H9 (cell line): ENCODE data around the gene DPP6. TPM values are rescaled to one million over a fixed set of nuclear protein-coding genes. Genes with fewer than 3 reads are reported as not detected.

ENCODE experiments used
- DNase-seq: peaks from one replicate; pipeline ENCODE4 v3.0.0-alpha.2; 2017
- H2AFZ ChIP-seq: one replicate; pipeline ENCODE4 v1.6.1; 2013; ENCODE audit warnings: mild to moderate bottlenecking, low read length, control low read depth, moderate library complexity
- H2AK5ac ChIP-seq: 2 replicates; pipeline ENCODE4 v1.6.1; 2013; ENCODE audit warnings: low read length, control low read depth, mixed read lengths; ENCODE audit not compliant: insufficient read length
- H2BK120ac ChIP-seq: one replicate; pipeline ENCODE4 v1.6.1; 2013; ENCODE audit warnings: low read depth, mild to moderate bottlenecking, low read length, control low read depth, inconsistent platforms; ENCODE audit not compliant: poor library complexity, severe bottlenecking
- H2BK12ac ChIP-seq: 2 replicates; pipeline ENCODE4 v1.6.1; 2013; ENCODE audit warnings: low read length, control low read depth, mixed read lengths, low read depth; ENCODE audit not compliant: insufficient read length
- H2BK15ac ChIP-seq: 2 replicates; pipeline ENCODE4 v1.6.1; 2013; ENCODE audit warnings: low read depth, low read length, control low read depth
- H2BK20ac ChIP-seq: one replicate; pipeline ENCODE4 v1.6.1; 2013; ENCODE audit warnings: low read depth, mild to moderate bottlenecking, low read length, control low read depth, inconsistent platforms; ENCODE audit not compliant: poor library complexity, severe bottlenecking
- H2BK5ac ChIP-seq: 2 replicates; pipeline ENCODE4 v1.6.1; 2013; ENCODE audit warnings: low read length, control low read depth, mixed read lengths; ENCODE audit not compliant: insufficient read length
- H3K14ac ChIP-seq: 2 replicates; pipeline ENCODE4 v1.6.1; 2013; ENCODE audit warnings: low read length, control low read depth; ENCODE audit not compliant: insufficient read depth
- H3K18ac ChIP-seq: 2 replicates; pipeline ENCODE4 v1.6.1; 2013; ENCODE audit warnings: low read depth, mild to moderate bottlenecking, mixed read lengths, low read length, control low read depth; ENCODE audit not compliant: insufficient read length
- H3K23ac ChIP-seq: 2 replicates; pipeline ENCODE4 v1.6.1; 2013; ENCODE audit warnings: low read length, control low read depth, mixed read lengths, low read depth; ENCODE audit not compliant: insufficient read length
- H3K23me2 ChIP-seq: 2 replicates; pipeline ENCODE4 v1.6.1; 2013; ENCODE audit warnings: low read depth, mild to moderate bottlenecking, mixed read lengths, low read length, control low read depth; ENCODE audit not compliant: insufficient read length, poor library complexity, severe bottlenecking
- H3K27ac ChIP-seq: 2 replicates; pipeline ENCODE4 v1.5.1; 2013; ENCODE audit warnings: low read length, control low read depth, mixed read lengths, low read depth; ENCODE audit not compliant: insufficient read length
- H3K27me3 ChIP-seq: 2 replicates; pipeline ENCODE4 v1.6.1; 2013; ENCODE audit warnings: low read length, control low read depth, inconsistent platforms; ENCODE audit not compliant: insufficient read depth
- H3K4ac ChIP-seq: 2 replicates; pipeline ENCODE4 v1.6.1; 2013; ENCODE audit warnings: low read depth, mild to moderate bottlenecking, control low read depth, inconsistent platforms, low read length, moderate library complexity
- H3K4me1 ChIP-seq: 2 replicates; pipeline ENCODE4 v1.6.1; 2013; ENCODE audit warnings: low read length, control low read depth, inconsistent platforms; ENCODE audit not compliant: insufficient read depth
- H3K4me2 ChIP-seq: 2 replicates; pipeline ENCODE4 v1.6.1; 2013; ENCODE audit warnings: low read length, control low read depth, mixed read lengths; ENCODE audit not compliant: insufficient read length, insufficient read depth
- H3K56ac ChIP-seq: 2 replicates; pipeline ENCODE4 v1.6.1; 2013; ENCODE audit warnings: low read depth, mild to moderate bottlenecking, mixed read lengths, low read length, control low read depth; ENCODE audit not compliant: insufficient read length
- H3K79me1 ChIP-seq: 2 replicates; pipeline ENCODE4 v1.6.1; 2013; ENCODE audit warnings: low read depth, mild to moderate bottlenecking, moderate library complexity, low read length, control low read depth, inconsistent platforms; ENCODE audit not compliant: insufficient read depth, poor library complexity, severe bottlenecking
- H3K79me2 ChIP-seq: 2 replicates; pipeline ENCODE4 v1.6.1; 2013; ENCODE audit warnings: low read length, control low read depth, inconsistent platforms; ENCODE audit not compliant: insufficient read depth
- H3K9ac ChIP-seq: 2 replicates; pipeline ENCODE4 v1.6.1; 2013; ENCODE audit warnings: low read length, control low read depth, mixed read lengths; ENCODE audit not compliant: insufficient read length; ENCODE audit errors: extremely low read depth
- H3K9me3 ChIP-seq: one replicate; pipeline ENCODE4 v1.6.1; 2013; ENCODE audit warnings: low read depth, low read length, inconsistent platforms; ENCODE audit not compliant: control insufficient read depth
- H3T11ph ChIP-seq: one replicate; pipeline ENCODE4 v1.6.1; 2013; ENCODE audit warnings: mild to moderate bottlenecking, low read length, control low read depth, inconsistent platforms
- H4K20me1 ChIP-seq: one replicate; pipeline ENCODE4 v1.6.1; 2013; ENCODE audit not compliant: control insufficient read depth, insufficient read length, insufficient read depth
- H4K5ac ChIP-seq: 2 replicates; pipeline ENCODE4 v1.6.1; 2013; ENCODE audit warnings: low read depth, mild to moderate bottlenecking, mixed read lengths, low read length, control low read depth; ENCODE audit not compliant: insufficient read length
- H4K8ac ChIP-seq: replicated peaks from 2 replicates; pipeline ENCODE4 v1.6.1; 2013; ENCODE audit warnings: low read length, control low read depth, mixed read lengths, low read depth; ENCODE audit not compliant: insufficient read length
- H4K91ac ChIP-seq: 2 replicates; pipeline ENCODE4 v1.6.1; 2013; ENCODE audit warnings: low read depth, mild to moderate bottlenecking, moderate library complexity, mixed read lengths, low read length, control low read depth; ENCODE audit not compliant: insufficient read length
- H3K27ac Mint-ChIP-seq, 3 experiments: 2 replicates in 2 of 3; 3 replicates in 1 of 3; pipeline ENCODE4 v1.8.0; 2020 to 2021; ENCODE audit warnings: mixed read lengths in 3 of 3, mild to moderate bottlenecking in 1 of 3, moderate library complexity in 1 of 3
- H3K27me3 Mint-ChIP-seq: 2 replicates; pipeline ENCODE4 v1.8.0; 2021; ENCODE audit warnings: low read depth, mild to moderate bottlenecking, moderate library complexity, mixed read lengths
- H3K36me3 Mint-ChIP-seq, 3 experiments: 2 replicates in 2 of 3; 3 replicates in 1 of 3; pipeline ENCODE4 v1.8.0; 2020 to 2021; ENCODE audit warnings: low read depth in 3 of 3, mixed read lengths in 3 of 3; ENCODE audit not compliant: insufficient read depth in 1 of 3
- H3K4me1 Mint-ChIP-seq, 2 experiments: 2 replicates each; pipeline ENCODE4 v1.8.0; 2020; ENCODE audit warnings: mixed read lengths in 2 of 2
- H3K4me3 Mint-ChIP-seq, 2 experiments: 2 replicates in 1 of 2; 3 replicates in 1 of 2; pipeline ENCODE4 v1.8.0; 2020 to 2021; ENCODE audit warnings: mild to moderate bottlenecking in 2 of 2, mixed read lengths in 2 of 2, moderate library complexity in 1 of 2
- H3K9me3 Mint-ChIP-seq, 2 experiments: 2 replicates in 1 of 2; 3 replicates in 1 of 2; pipeline ENCODE4 v1.8.0; 2020; ENCODE audit warnings: mild to moderate bottlenecking in 2 of 2, mixed read lengths in 2 of 2, moderate library complexity in 1 of 2
- WGBS: extraction: QIAGEN DNeasy Blood & Tissue Kit; methylation state at CpG from one replicate; pipeline ENCODE4 v1.1.7; 2013; ENCODE audit warnings: missing lambda C conversion rate, low lambda C conversion rate, mixed read lengths; ENCODE audit not compliant: insufficient read length; ENCODE audit errors: extremely low coverage; 5-methylcytosine and 5-hydroxymethylcytosine counted together
- total RNA-seq: library from RNA; stranded (reverse); gene quantifications from 2 replicates; pipeline ENCODE4 v1.2.1, GENCODE V29; 2021
- TF ChIP-seq, protein P1 (sequence below): fragments of 200-600 bp; sonication (generic); conservative IDR thresholded peaks from 3 replicates; pipeline ENCODE4 v1.8.0; 2021; ENCODE audit warnings: antibody characterized with exemption, mild to moderate bottlenecking

Gene DPP6
- total RNA-seq, 1 experiment from 2014 or later, result 4.5 TPM

DNA sequence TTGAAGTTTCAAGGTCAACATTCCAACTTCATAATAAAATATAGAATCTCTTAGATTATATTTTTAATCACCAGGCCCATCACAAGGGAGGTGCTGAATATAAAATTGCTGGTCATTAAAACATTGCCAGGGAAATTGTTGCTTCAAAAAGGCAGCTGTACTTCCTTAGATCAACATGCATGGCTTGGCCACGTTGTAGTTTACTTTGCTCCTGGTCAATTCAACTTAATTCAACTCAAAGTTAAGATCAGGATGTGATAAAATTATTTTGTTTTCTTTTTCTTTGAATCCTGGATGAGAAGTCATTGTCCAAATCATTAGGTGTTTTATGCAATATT, 633.3 kb downstream of the DPP6 start:
- Mint-ChIP-seq H3K27me3 (no peaks in the 10 kb centered on the region), H3K27ac (no peak overlapping the region), H3K4me1 (peaks cover 10 to 13% of the 10 kb centered on the region in 2 experiments), H3K36me3 (no peaks in the 10 kb centered on the region), H3K9me3 (no peaks in the 10 kb centered on the region), H3K4me3 (no peak overlapping the region)
- Histone ChIP-seq H3K23ac (no peak overlapping the region), H3K9me3 (no peaks in the 10 kb centered on the region), H3K9ac (no peak overlapping the region), H3K79me1 (no peaks in the 10 kb centered on the region), H3K23me2 (no peaks in the 10 kb centered on the region), H3K27me3 (no peaks in the 10 kb centered on the region), H3T11ph (no peak overlapping the region), H2AK5ac (no peak overlapping the region), H3K14ac (no peak overlapping the region), H3K4me2 (no peak overlapping the region), H3K79me2 (no peaks in the 10 kb centered on the region), H2BK20ac (no peak overlapping the region), H3K56ac (no peak overlapping the region), H2BK15ac (no peak overlapping the region), H3K27ac (no peak overlapping the region), H4K5ac (no peak overlapping the region), H4K91ac (no peak overlapping the region), H3K18ac (no peak overlapping the region), H2BK5ac (no peak overlapping the region), H4K20me1 (no peaks in the 10 kb centered on the region), H2BK120ac (no peak overlapping the region), H2AFZ (no peak overlapping the region), H3K4me1 (no peaks in the 10 kb centered on the region), H3K4ac (no peak overlapping the region), H4K8ac (no peak overlapping the region), H2BK12ac (no peak overlapping the region)
- TF ChIP-seq, protein P1, sequence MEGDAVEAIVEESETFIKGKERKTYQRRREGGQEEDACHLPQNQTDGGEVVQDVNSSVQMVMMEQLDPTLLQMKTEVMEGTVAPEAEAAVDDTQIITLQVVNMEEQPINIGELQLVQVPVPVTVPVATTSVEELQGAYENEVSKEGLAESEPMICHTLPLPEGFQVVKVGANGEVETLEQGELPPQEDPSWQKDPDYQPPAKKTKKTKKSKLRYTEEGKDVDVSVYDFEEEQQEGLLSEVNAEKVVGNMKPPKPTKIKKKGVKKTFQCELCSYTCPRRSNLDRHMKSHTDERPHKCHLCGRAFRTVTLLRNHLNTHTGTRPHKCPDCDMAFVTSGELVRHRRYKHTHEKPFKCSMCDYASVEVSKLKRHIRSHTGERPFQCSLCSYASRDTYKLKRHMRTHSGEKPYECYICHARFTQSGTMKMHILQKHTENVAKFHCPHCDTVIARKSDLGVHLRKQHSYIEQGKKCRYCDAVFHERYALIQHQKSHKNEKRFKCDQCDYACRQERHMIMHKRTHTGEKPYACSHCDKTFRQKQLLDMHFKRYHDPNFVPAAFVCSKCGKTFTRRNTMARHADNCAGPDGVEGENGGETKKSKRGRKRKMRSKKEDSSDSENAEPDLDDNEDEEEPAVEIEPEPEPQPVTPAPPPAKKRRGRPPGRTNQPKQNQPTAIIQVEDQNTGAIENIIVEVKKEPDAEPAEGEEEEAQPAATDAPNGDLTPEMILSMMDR, result no peak
- no peak for DNase-seq
- WGBS, result no CpG with 5 or more reads among the region's 1 CpG
